Stimulated activated naive CD8-positive, alpha-beta T cell treated with anti-CD3 and anti-CD28 coated beads, Interleukin-15, Interleukin-2, amounts not matched to agents 100 U/mL and 50 U/mL, for 24 hours (primary cell): ENCODE results near the gene CPSF3.

Source experiments
- ATAC-seq: fragments of 150-1000 bp; cut with Tn5 transposase; one replicate; pipeline ENCODE4 v1.10.0; 2021
- DNase-seq: peaks from one replicate; pipeline ENCODE4 v3.0.0; 2021

Gene CPSF3

DNA sequence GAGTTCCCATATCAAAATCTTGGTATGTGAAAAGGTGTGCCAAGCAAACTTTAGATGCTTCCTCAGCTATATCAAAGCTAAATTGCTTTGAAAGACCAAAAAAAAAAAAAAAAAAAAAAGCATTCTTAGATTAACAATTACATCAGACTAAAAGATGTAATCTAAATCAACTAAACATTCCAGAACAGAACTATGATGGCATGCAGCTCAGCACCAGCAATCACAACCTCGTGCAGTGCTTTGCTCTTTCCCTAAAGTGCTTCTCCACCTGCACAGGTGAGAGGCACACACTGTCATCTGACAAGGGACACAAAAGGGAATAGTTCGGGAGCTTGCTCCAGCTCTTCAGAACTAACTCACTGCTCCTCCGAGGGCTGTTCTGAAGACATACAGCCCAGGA lies 94.7 kb downstream of the CPSF3 start:
- no peak for DNase-seq
- no peak for ATAC-seq

DNA sequence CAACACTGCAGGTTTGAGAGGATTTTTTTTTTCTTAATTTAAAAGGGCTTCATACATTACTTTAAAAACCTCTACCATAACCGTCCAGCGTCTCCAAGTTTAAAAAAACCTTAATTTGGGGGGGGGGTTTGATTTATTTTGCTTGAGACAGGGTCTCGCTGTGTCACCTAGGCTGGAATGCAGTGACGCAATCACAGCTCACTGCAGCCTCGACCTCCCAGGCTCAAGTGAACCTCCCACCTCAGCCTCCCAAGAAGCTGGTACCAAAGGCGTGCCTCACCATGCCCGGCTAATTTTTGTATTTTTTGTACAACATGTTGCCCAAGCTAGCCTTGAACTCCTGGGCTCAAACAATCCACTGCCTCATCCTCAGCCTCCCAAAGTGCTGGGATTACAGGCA lies 95.3 kb downstream of the CPSF3 start:
- no peak for ATAC-seq
- no peak for DNase-seq

DNA sequence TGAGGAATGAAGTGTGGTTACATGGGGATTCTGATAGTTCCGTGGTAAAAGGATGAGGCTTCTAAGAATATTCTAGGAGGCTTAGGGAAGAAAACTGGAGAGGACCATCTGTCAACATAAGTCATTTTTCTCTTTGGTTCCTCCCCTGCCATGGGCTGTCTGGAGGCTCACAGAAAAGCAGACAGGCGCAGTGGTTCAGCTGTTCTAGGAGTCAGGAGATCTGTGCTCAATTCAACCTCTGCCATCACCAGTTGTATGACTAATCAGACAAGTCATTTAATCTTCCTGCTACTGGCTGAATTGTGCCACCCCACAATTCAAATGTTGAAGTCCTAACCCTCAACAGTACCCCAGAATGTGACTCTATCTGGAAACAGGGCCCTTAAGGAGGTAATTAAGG lies 95.8 kb downstream of the CPSF3 start:
- ATAC-seq (no peak), DNase-seq (no peak)
